Measurements from ENCODE around the gene GRK3. TPM values are rescaled to one million over a fixed set of nuclear protein-coding genes. Genes with fewer than 3 reads are reported as not detected.

GRK3 gene
- total RNA-seq, 1 experiment from 2014 or later, result 2.0 TPM

GRCh38 chr22:25774575-25775026 is 210.1 kb downstream of the GRK3 start:
- CTCF ChIA-PET, result no interaction called here
- Histone ChIP-seq H3K36me3 (ENCODE audit: insufficient read depth, low read length, poor library complexity, severe bottlenecking) (no peaks in the 10 kb centered on the region), H3K4me1 (ENCODE audit: insufficient read depth, low read length, poor library complexity, severe bottlenecking) (no peaks in the 10 kb centered on the region), H3K9me3 (ENCODE audit: low read depth, low read length, poor library complexity, severe bottlenecking) (no peaks in the 10 kb centered on the region), H3K4me3 (ENCODE audit: low read depth, low read length, poor library complexity, severe bottlenecking) (no peak overlapping the region), H3K27ac (ENCODE audit: low read depth, low read length, poor library complexity, severe bottlenecking) (no peak overlapping the region), H3K27me3 (replicated peaks; ENCODE audit: insufficient read depth, low read depth, low read length, poor library complexity) (no peaks in the 10 kb centered on the region)
- BruUV-seq (replicated peaks), result no TSS peak
- TF ChIP-seq EZH2 (IDR thresholded peaks at IDR 0.05; ENCODE audit: borderline replicate concordance, low read depth, low read length, poor library complexity, severe bottlenecking) (no peak), CTCF (conservative IDR thresholded peaks at IDR 0.05; ENCODE audit: low read depth, low read length) (peak; percentile 67)
- intact Hi-C loops (cut with micrococcal nuclease; ENCODE audit: unreplicated experiment), result loop anchor here (2.0 to 10.0 kb wide), 4 partner anchors 412 to 588 kb away; no protein-coding TSS in a partner anchor
- POLR2A ChIA-PET (ENCODE audit: low non-redundant PET), result no interaction called here
- peak; percentile 25 for DNase-seq (ENCODE audit: low spot score)

- intact Hi-C loops (cut with micrococcal nuclease; ENCODE audit: unreplicated experiment), result loop anchor here (2.0 to 10.0 kb wide), 2 partner anchors 541 to 555 kb away; no protein-coding TSS in a partner anchor
- Histone ChIP-seq H3K4me3 (ENCODE audit: low read depth, low read length, poor library complexity, severe bottlenecking) (no peak overlapping the region), H3K9me3 (ENCODE audit: low read depth, low read length, poor library complexity, severe bottlenecking) (no peaks in the 10 kb centered on the region), H3K27ac (ENCODE audit: low read depth, low read length, poor library complexity, severe bottlenecking) (no peak overlapping the region), H3K4me1 (ENCODE audit: insufficient read depth, low read length, poor library complexity, severe bottlenecking) (peaks cover under 1% of the 10 kb centered on the region), H3K36me3 (ENCODE audit: insufficient read depth, low read length, poor library complexity, severe bottlenecking) (no peaks in the 10 kb centered on the region), H3K27me3 (replicated peaks; ENCODE audit: insufficient read depth, low read depth, low read length, poor library complexity) (no peaks in the 10 kb centered on the region)
- TF ChIP-seq EZH2 (IDR thresholded peaks at IDR 0.05; ENCODE audit: borderline replicate concordance, low read depth, low read length, poor library complexity, severe bottlenecking) (no peak), CTCF (conservative IDR thresholded peaks at IDR 0.05; ENCODE audit: low read depth, low read length) (no peak)
- CTCF ChIA-PET, result no interaction called here
- POLR2A ChIA-PET (ENCODE audit: low non-redundant PET), result interaction anchor here (0.6 kb wide), 1 partner anchor 898 kb away, joined by 3 read pairs; no protein-coding TSS in a partner anchor
- no peak for DNase-seq (ENCODE audit: low spot score)
- BruUV-seq (replicated peaks), result no TSS peak
Measured at GRCh38 chr22:25775531-25775930, 211.1 kb downstream of the GRK3 start.

GRCh38 chr22:25777411-25777810 is 212.9 kb downstream of the GRK3 start:
- POLR2A ChIA-PET (ENCODE audit: low non-redundant PET), result no interaction called here
- intact Hi-C loops (cut with micrococcal nuclease; ENCODE audit: unreplicated experiment), result loop anchor here (10.0 kb wide), 1 partner anchor 543 kb away; no protein-coding TSS in a partner anchor
- BruUV-seq (replicated peaks), result no TSS peak
- CTCF ChIA-PET, result no interaction called here
- H3K36me3 ChIP-seq (ENCODE audit: insufficient read depth, low read length, poor library complexity, severe bottlenecking), result no peaks in the 10 kb centered on the region
- DNase-seq (ENCODE audit: low spot score), result no peak
- H3K27ac ChIP-seq (ENCODE audit: low read depth, low read length, poor library complexity, severe bottlenecking), result no peak overlapping the region
- no peaks in the 10 kb centered on the region for H3K27me3 ChIP-seq (replicated peaks; ENCODE audit: insufficient read depth, low read depth, low read length, poor library complexity)
- H3K9me3 ChIP-seq (ENCODE audit: low read depth, low read length, poor library complexity, severe bottlenecking), result no peaks in the 10 kb centered on the region
- no peak for TF ChIP-seq EZH2 (IDR thresholded peaks at IDR 0.05; ENCODE audit: borderline replicate concordance, low read depth, low read length, poor library complexity, severe bottlenecking)
- TF ChIP-seq CTCF (conservative IDR thresholded peaks at IDR 0.05; ENCODE audit: low read depth, low read length), result no peak
- H3K4me1 ChIP-seq (ENCODE audit: insufficient read depth, low read length, poor library complexity, severe bottlenecking), result peaks cover 5% of the 10 kb centered on the region
- no peak overlapping the region for H3K4me3 ChIP-seq (ENCODE audit: low read depth, low read length, poor library complexity, severe bottlenecking)

All from A673 (cell line).